Esophagus squamous epithelium (tissue), 4 donors: ENCODE results near the gene SPATC1L.

Experiments
- POLR2A ChIP-seq, 4 donors: fragments of 450-650 bp; IDR thresholded peaks; one replicate each; pipeline ENCODE4 v1.6.1; 2017; ENCODE audit warnings: antibody characterized with exemption in 4 of 4, mild to moderate bottlenecking in 4 of 4, moderate library complexity in 3 of 4
- TF ChIP-seq, protein P1 (sequence below), 6 experiments: fragments of 450-650 bp in 4 of 6; fragments of 200-600 bp in 2 of 6; sonication (generic) in 2 of 6; IDR thresholded peaks; one replicate each; pipeline ENCODE4 v1.5.1; 2016 to 2019; ENCODE audit warnings: antibody characterized with exemption in 6 of 6, mild to moderate bottlenecking in 4 of 6, moderate library complexity in 4 of 6

DNA sequence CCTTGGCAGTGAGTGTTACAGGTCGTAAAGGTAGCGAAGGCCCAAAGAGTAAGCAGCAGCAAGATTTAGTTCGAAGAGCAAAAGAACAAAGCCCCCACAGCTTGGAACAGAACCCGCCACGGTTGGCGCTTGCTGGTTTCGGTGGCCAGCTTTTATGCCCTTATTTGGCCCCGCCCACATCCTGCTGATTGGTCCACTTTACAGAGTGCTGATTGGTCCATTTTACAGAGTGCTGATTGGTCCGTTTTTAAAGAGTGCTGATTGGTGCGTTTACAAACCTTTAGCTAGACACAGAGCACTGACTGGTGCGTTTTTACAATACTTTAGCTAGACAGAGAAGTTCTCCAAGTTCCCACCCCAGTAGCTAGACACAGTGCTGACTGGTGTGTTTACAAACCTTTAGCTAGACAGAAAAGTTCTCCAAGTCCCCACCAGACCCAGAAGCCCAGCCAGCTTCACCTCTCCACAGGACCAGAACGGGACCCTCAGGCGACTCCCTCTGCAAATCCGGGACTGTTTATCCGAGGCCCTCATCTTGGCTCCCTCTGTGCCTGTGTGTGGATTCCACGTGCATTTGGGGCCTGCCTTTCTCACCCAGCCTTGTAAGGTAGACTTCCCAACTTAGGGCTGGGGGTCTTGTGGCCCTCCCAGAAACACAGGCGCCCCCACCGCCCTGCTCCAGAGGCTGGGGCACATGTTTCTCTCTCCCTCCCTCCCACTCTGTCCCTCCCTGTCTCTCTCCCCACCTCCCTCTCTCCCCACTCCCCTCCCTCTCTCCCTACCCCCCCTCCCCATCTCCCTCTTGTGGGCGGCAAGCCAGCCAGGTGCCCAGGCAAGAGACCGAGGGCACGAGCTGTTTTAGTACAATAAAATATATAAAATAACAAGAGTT, 41.4 kb downstream of the SPATC1L start:
- TF ChIP-seq, protein P1, sequence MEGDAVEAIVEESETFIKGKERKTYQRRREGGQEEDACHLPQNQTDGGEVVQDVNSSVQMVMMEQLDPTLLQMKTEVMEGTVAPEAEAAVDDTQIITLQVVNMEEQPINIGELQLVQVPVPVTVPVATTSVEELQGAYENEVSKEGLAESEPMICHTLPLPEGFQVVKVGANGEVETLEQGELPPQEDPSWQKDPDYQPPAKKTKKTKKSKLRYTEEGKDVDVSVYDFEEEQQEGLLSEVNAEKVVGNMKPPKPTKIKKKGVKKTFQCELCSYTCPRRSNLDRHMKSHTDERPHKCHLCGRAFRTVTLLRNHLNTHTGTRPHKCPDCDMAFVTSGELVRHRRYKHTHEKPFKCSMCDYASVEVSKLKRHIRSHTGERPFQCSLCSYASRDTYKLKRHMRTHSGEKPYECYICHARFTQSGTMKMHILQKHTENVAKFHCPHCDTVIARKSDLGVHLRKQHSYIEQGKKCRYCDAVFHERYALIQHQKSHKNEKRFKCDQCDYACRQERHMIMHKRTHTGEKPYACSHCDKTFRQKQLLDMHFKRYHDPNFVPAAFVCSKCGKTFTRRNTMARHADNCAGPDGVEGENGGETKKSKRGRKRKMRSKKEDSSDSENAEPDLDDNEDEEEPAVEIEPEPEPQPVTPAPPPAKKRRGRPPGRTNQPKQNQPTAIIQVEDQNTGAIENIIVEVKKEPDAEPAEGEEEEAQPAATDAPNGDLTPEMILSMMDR (IDR thresholded peaks at IDR 0.05) = no peak
- TF ChIP-seq POLR2A (IDR thresholded peaks at IDR 0.05) = no peak
